IPS-NIHi7 (cell line): ENCODE results near the gene NSA2.

Source experiments
- DNase-seq: peaks from one replicate; pipeline ENCODE4 v3.0.0; 2012; ENCODE audit warnings: mixed read lengths; ENCODE audit errors: extremely low spot score

Gene NSA2

DNA sequence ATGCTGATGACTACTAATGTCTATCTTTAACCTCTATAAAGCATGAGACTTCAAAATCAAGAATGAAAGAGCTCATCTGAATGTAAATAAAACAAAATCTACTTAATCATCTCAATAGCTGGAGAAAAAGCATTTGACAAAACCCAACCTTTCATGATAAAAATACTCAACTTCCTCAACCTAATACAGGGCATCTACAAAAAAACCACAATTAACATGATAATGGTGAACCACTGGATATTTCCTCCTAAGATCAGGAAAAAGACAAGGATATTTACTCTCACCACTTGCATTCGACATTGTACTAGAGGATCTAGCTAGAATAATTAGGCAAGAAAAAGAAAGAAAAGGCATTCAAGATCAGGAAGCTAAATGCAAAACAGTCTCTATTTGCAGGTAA is 49.8 kb downstream of the NSA2 start:
- DNase-seq, result no peak

DNA sequence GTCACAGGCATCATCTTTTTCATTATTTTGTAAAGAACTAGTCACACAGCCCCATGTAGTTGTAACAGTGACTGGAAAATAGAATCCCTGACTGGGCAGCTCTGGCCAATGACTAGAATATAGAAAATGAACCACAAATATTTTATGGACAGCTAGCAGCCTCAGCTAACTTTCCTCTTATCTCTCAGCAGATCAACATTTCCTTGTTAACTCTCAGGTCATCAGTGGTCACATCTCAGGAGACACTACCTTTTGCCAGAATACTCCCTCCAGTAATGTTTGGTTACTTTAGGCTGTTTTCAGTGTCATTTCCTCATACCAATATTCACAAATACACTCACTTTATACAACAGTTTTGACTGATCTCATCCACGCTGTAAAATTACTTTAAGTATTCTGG is 55.2 kb downstream of the NSA2 start:
- no peak for DNase-seq

DNA sequence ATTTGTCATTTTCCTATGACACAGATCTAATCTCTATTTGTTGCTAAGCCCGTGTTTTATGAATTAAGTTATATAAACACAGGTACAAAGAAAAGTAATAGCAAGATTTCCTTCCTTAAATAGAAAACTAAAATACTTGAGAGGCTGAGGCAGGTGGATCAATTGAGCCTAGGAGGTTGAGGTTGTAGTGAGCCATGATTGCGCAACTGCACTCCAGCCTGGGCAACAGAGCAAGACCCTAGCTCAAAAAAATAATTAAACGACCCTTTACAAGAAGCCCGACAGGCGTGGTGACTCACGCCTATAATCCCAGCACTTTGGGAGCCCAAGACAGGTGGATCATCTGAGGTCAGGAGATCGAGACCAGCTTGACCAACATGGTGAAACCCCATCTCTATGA is 62.4 kb downstream of the NSA2 start:
- no peak for DNase-seq
